Myometrial cell (primary cell): Measurements from ENCODE around the gene FAXDC2. TPM values are rescaled to one million over a fixed set of nuclear protein-coding genes. Genes with fewer than 3 reads are reported as not detected.

Source experiments
- total RNA-seq: library from RNA; depleted of rRNA; stranded (reverse); fragments of >200 nt; gene quantifications from 2 replicates; pipeline ENCODE4 v1.2.3, GENCODE V29; 2015

Gene FAXDC2
- 8.5 and 19.9 TPM in 2 replicates for total RNA-seq

DNA sequence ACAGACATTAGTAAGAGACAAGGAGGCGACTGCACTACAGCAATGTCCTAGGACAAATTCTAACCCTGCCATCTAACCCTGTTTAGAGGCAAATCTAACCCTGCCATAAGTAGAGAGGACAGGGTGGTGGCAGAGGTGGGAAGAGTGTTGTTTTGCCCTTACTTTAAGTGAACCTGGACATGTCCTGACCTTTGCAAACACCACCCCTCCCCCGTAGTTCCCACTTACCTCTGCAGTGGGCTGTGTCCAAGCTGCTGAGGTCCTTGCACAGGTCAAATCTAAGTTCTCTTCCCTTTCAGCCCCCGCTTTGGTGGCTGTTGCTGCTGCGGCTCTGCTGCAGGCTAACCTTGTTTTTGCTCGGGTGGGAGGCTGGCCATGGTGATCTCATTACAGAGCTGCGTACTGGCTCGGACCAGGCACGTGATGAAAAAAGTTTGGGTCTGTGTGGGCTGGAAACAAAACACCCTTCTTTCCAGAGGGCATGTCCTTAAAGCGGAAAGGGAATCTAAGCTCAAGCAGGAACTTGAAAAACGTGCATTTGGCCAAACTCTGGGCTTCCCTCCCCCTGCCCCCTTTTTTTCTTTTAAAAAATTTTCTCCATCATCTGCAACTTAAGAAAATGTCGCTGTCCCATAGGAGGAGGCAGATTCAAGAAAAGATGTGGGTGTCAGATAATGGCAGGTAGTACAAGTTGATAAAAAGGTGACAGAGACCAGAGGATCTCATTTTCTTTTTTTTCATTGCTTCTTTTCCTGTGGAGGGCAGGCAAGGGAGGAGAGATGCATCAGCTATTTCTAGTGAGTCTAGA lies at the start of gene FAXDC2:
Gene FAXDC2, minus strand, starts transcription at position 349 of the 808 bp plus-strand sequence. CDS start 12,425 bp downstream, outside the sequence.

GRCh38 chr5:154858297-154858971 lies 8.0 kb upstream of the FAXDC2 start, which contains the start of gene CNOT8:
Gene CNOT8 (plus strand): TSS chr5:154858627. CDS start chr5:154863279, 4,652 bp downstream.

Other genes starting within 250 kb of the FAXDC2 start
- 42.4 and 56.7 TPM in 2 replicates for gene LARP1, start 95.2 kb downstream of the FAXDC2 start, total RNA-seq
- 60.3 and 66.1 TPM in 2 replicates for gene CNOT8, start 8.0 kb upstream of the FAXDC2 start, total RNA-seq
- gene GEMIN5, start 87.6 kb upstream of the FAXDC2 start, total RNA-seq: 13.8 and 14.7 TPM in 2 replicates
- gene MRPL22, start 90.5 kb upstream of the FAXDC2 start, total RNA-seq: 42.2 and 45.6 TPM in 2 replicates
- gene KIF4B, start 163.2 kb upstream of the FAXDC2 start, total RNA-seq: under 0.01 TPM in 1 of 2 replicates, not detected in the other